Astrocyte (in vitro differentiated cells and primary cell): ENCODE data around the gene CRLF2. TPM values are rescaled to one million over a fixed set of nuclear protein-coding genes. Genes with fewer than 3 reads are reported as not detected.
"Not testable (repeated sequence)": the region's sequence is repeated elsewhere in the genome, so short reads cannot be mapped to it uniquely, and the experiment has no call there.

Experiments used
- DNase-seq: peaks from one replicate; pipeline ENCODE4 v3.0.0-alpha.2; 2010; ENCODE audit warnings: low read depth
- FAIRE-seq: peaks from 2 replicates; lab custom pipeline; 2011; peaks lifted over from hg19 to GRCh38; lab: Jason Lieb, UNC
- H2AFZ ChIP-seq: 2 replicates; pipeline ENCODE4 v1.6.0; 2012; ENCODE audit warnings: low read depth, low read length, inconsistent platforms
- H3K27ac ChIP-seq: 2 replicates; pipeline ENCODE4 v1.5.1; 2011; ENCODE audit warnings: low read depth, low read length, inconsistent platforms
- H3K27me3 ChIP-seq: 2 replicates; pipeline ENCODE4 v1.6.0; 2011; ENCODE audit warnings: low read length, inconsistent platforms; ENCODE audit not compliant: insufficient read depth
- H3K36me3 ChIP-seq: 2 replicates; pipeline ENCODE4 v1.5.1; 2011; ENCODE audit warnings: low read length, inconsistent platforms; ENCODE audit not compliant: insufficient read depth
- H3K4me1 ChIP-seq: 2 replicates; pipeline ENCODE4 v1.5.1; 2011; ENCODE audit warnings: low read length, inconsistent platforms; ENCODE audit not compliant: insufficient read depth
- H3K4me2 ChIP-seq: 2 replicates; pipeline ENCODE4 v1.6.0; 2012; ENCODE audit warnings: low read length, inconsistent platforms
- H3K4me3 ChIP-seq: 2 replicates; pipeline ENCODE4 v1.5.1; 2011; ENCODE audit warnings: low read depth, mild to moderate bottlenecking, low read length, inconsistent platforms; ENCODE audit not compliant: insufficient read depth
- H3K79me2 ChIP-seq: 2 replicates; pipeline ENCODE4 v1.6.0; 2012; ENCODE audit warnings: mild to moderate bottlenecking, low read length, inconsistent platforms; ENCODE audit not compliant: insufficient read depth
- H3K9ac ChIP-seq: 2 replicates; pipeline ENCODE4 v1.6.0; 2012; ENCODE audit warnings: mild to moderate bottlenecking, low read length, inconsistent platforms
- H3K9me3 ChIP-seq: 2 replicates; pipeline ENCODE4 v1.5.1; 2012; ENCODE audit warnings: low read depth, mild to moderate bottlenecking, low read length, inconsistent platforms; ENCODE audit not compliant: insufficient read depth
- H4K20me1 ChIP-seq: 2 replicates; pipeline ENCODE4 v1.6.0; 2012; ENCODE audit warnings: low read length, inconsistent platforms; ENCODE audit not compliant: insufficient read depth
- H3K27ac Mint-ChIP-seq: one replicate; pipeline ENCODE4 v1.8.0; 2021; ENCODE audit warnings: mild to moderate bottlenecking, mixed read lengths; ENCODE audit not compliant: unreplicated experiment
- H3K27me3 Mint-ChIP-seq: one replicate; pipeline ENCODE4 v1.8.0; 2021; ENCODE audit warnings: low read depth, mixed read lengths; ENCODE audit not compliant: unreplicated experiment
- H3K36me3 Mint-ChIP-seq: one replicate; pipeline ENCODE4 v1.8.0; 2021; ENCODE audit warnings: low read depth, mixed read lengths; ENCODE audit not compliant: unreplicated experiment
- H3K4me1 Mint-ChIP-seq: one replicate; pipeline ENCODE4 v1.8.0; 2021; ENCODE audit warnings: low read depth, mixed read lengths; ENCODE audit not compliant: unreplicated experiment
- H3K4me3 Mint-ChIP-seq: one replicate; pipeline ENCODE4 v1.8.0; 2021; ENCODE audit warnings: mild to moderate bottlenecking, moderate library complexity, mixed read lengths; ENCODE audit not compliant: unreplicated experiment
- H3K9me3 Mint-ChIP-seq: one replicate; pipeline ENCODE4 v1.8.0; 2021; ENCODE audit warnings: mild to moderate bottlenecking, mixed read lengths; ENCODE audit not compliant: unreplicated experiment
- EZH2 ChIP-seq: IDR thresholded peaks from 2 replicates; pipeline ENCODE4 v1.6.1; 2012; ENCODE audit warnings: mild to moderate bottlenecking, low read length, inconsistent platforms; ENCODE audit not compliant: insufficient read depth
- total RNA-seq: library from RNA; stranded (reverse); gene quantifications from 2 replicates; pipeline ENCODE4 v1.2.1, GENCODE V29; 2021
- TF ChIP-seq, protein P1 (sequence below): IDR thresholded peaks from 2 replicates; pipeline ENCODE4 v1.5.1; 2011; ENCODE audit warnings: low read depth, mild to moderate bottlenecking, inconsistent platforms, low read length, moderate library complexity; ENCODE audit not compliant: insufficient read depth

Gene CRLF2
- total RNA-seq, 1 donor from 2014 or later: not detected

DNA sequence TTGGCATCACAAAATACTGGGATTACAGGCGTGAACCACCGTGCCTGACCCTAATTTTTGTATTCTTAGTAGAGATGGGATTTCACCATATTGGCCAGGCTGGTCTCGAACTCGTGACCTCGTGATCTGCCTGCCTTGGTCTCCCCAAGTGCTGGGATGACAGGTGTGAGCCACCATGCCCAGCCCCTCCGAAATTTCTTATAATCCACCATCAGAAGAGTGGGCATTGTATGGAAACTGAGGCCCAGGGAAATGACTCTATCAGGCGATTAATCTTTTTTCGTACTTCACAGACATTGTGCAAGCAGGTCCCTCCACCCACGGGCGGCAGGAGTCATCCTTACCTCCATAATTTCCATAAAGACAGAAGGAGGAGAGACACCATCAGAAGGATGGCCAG lies 16.0 kb downstream of the CRLF2 start:
- H3K4me2 ChIP-seq: no peak overlapping the region
- no peaks in the 10 kb centered on the region for H3K4me1 ChIP-seq
- no peak overlapping the region for H3K27ac Mint-ChIP-seq
- H2AFZ ChIP-seq: no peak overlapping the region
- TF ChIP-seq, protein P1, sequence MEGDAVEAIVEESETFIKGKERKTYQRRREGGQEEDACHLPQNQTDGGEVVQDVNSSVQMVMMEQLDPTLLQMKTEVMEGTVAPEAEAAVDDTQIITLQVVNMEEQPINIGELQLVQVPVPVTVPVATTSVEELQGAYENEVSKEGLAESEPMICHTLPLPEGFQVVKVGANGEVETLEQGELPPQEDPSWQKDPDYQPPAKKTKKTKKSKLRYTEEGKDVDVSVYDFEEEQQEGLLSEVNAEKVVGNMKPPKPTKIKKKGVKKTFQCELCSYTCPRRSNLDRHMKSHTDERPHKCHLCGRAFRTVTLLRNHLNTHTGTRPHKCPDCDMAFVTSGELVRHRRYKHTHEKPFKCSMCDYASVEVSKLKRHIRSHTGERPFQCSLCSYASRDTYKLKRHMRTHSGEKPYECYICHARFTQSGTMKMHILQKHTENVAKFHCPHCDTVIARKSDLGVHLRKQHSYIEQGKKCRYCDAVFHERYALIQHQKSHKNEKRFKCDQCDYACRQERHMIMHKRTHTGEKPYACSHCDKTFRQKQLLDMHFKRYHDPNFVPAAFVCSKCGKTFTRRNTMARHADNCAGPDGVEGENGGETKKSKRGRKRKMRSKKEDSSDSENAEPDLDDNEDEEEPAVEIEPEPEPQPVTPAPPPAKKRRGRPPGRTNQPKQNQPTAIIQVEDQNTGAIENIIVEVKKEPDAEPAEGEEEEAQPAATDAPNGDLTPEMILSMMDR: no peak
- TF ChIP-seq EZH2: no peak
- no peaks in the 10 kb centered on the region for H3K27me3 Mint-ChIP-seq
- peaks cover 5% of the 10 kb centered on the region for H3K9me3 Mint-ChIP-seq
- DNase-seq (no peak), FAIRE-seq (no peak)
- H3K27me3 ChIP-seq: no peaks in the 10 kb centered on the region
- no peaks in the 10 kb centered on the region for H4K20me1 ChIP-seq
- H3K4me3 Mint-ChIP-seq: no peak overlapping the region
- H3K79me2 ChIP-seq: no peaks in the 10 kb centered on the region
- no peaks in the 10 kb centered on the region for H3K36me3 ChIP-seq
- no peak overlapping the region for H3K9ac ChIP-seq
- no peak overlapping the region for H3K4me3 ChIP-seq
- no peaks in the 10 kb centered on the region for H3K36me3 Mint-ChIP-seq
- no peaks in the 10 kb centered on the region for H3K4me1 Mint-ChIP-seq
- no peaks in the 10 kb centered on the region for H3K9me3 ChIP-seq
- H3K27ac ChIP-seq: no peak overlapping the region

DNA sequence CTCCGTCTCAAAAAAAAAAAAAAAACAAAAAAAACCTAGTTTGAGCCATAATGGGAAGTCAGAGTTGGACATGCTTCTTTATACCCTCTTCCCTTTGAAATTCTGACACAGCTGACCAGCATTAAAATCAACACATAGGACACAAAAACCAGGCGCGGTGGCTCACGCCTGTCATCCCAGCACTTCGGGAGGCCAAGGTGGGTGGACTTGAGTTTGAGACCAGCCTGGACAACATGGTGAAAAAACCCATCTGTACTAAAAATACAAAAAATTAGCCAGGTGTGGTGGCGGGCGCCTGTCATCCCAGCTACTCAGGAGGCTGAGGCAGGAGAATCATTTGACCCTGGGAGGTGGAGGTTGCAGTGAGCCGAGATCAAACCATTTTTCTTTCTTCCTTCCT lies 20.3 kb downstream of the CRLF2 start:
- H3K27me3 Mint-ChIP-seq, H2AFZ ChIP-seq, H3K9ac ChIP-seq, H3K4me3 Mint-ChIP-seq, H3K36me3 Mint-ChIP-seq, H3K36me3 ChIP-seq, H3K27me3 ChIP-seq, H4K20me1 ChIP-seq, DNase-seq, H3K4me1 ChIP-seq, H3K4me1 Mint-ChIP-seq, H3K79me2 ChIP-seq, H3K27ac Mint-ChIP-seq, H3K4me2 ChIP-seq, H3K27ac ChIP-seq, FAIRE-seq, H3K4me3 ChIP-seq, H3K9me3 ChIP-seq: not testable (repeated sequence)
- H3K9me3 Mint-ChIP-seq: peaks cover 15% of the 10 kb centered on the region

DNA sequence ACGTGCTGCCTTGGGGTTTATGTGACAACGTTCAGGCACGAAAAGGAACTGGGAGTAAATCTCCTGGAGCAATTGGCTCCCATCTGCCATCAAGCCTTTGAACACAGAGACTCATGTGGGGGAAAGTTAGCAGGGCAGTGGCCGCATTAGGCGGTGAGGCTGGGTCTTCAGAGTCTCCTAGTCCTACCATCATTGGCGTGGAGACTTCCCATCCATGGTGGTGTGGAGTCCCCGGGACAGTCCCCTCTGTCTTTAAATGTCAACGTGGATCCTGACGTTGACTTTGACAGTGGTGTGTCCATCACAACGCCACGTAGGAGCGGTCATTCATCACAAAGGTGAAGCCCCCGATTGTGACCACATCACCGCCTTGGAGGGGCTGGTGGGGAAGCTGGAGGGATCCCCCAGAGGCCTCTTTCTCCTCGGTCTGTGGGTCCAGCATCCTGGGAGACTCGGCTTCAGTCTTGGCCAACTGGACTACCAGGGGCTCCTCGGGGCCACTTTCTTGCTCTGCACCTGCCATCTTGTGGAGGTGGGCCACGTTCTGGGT lies 21.8 kb downstream of the CRLF2 start:
- Mint-ChIP-seq H3K9me3 (peaks cover 15% of the 10 kb centered on the region), H3K36me3 (no peaks in the 10 kb centered on the region), H3K27me3 (no peaks in the 10 kb centered on the region), H3K27ac (no peak overlapping the region), H3K4me1 (no peaks in the 10 kb centered on the region), H3K4me3 (no peak overlapping the region)
- no peak overlapping the region for H3K4me3 ChIP-seq
- H3K9ac ChIP-seq: no peak overlapping the region
- FAIRE-seq (no peak), DNase-seq (no peak)
- H3K4me2 ChIP-seq: no peak overlapping the region
- no peaks in the 10 kb centered on the region for H3K36me3 ChIP-seq
- no peak overlapping the region for H3K27ac ChIP-seq
- no peaks in the 10 kb centered on the region for H3K79me2 ChIP-seq
- H2AFZ ChIP-seq: no peak overlapping the region
- no peaks in the 10 kb centered on the region for H3K4me1 ChIP-seq
- no peak for TF ChIP-seq EZH2
- TF ChIP-seq, protein P1: no peak
- no peaks in the 10 kb centered on the region for H4K20me1 ChIP-seq
- no peaks in the 10 kb centered on the region for H3K27me3 ChIP-seq
- no peaks in the 10 kb centered on the region for H3K9me3 ChIP-seq
